SU-DHL-6 (cell line): ENCODE data around the gene STEAP4.

Experiments used
- H2AFZ ChIP-seq: fragments of 200-600 bp; sonication (generic); 2 replicates; pipeline ENCODE4 v1.6.1; 2014; ENCODE audit warnings: low read depth, mild to moderate bottlenecking, moderate library complexity, mixed read lengths, antibody characterized with exemption, low read length; ENCODE audit not compliant: severe bottlenecking
- H3F3A ChIP-seq: fragments of 200-600 bp; shearing (Covaris generic); 2 replicates; pipeline ENCODE4 v1.6.0; 2016; ENCODE audit warnings: antibody characterized with exemption, mild to moderate bottlenecking; ENCODE audit not compliant: insufficient read depth
- H3K27ac ChIP-seq: fragments of 200-600 bp; sonication (generic); 2 replicates; pipeline ENCODE4 v1.5.1; 2016; ENCODE audit warnings: low read depth, mild to moderate bottlenecking, low read length, moderate library complexity, mixed read lengths
- H3K27me3 ChIP-seq: fragments of 200-600 bp; sonication (generic), shearing (Covaris generic); 2 replicates; pipeline ENCODE4 v1.6.0; 2014; ENCODE audit warnings: mild to moderate bottlenecking, low read length
- H3K36me3 ChIP-seq: fragments of 200-600 bp; sonication (generic); 2 replicates; pipeline ENCODE4 v1.6.1; 2014; ENCODE audit warnings: mild to moderate bottlenecking, low read length, mixed read lengths
- H3K4me2 ChIP-seq: fragments of 300-600, 200-600 bp; shearing (Covaris generic), sonication (generic); 2 replicates; pipeline ENCODE4 v1.6.0; 2014; ENCODE audit warnings: low read length, low read depth, mild to moderate bottlenecking; ENCODE audit not compliant: poor library complexity, severe bottlenecking
- H3K4me3 ChIP-seq: fragments of 200-600 bp; sonication (generic); 2 replicates; pipeline ENCODE4 v1.5.1; 2014; ENCODE audit warnings: antibody characterized with exemption, low read length, mild to moderate bottlenecking, mixed read lengths; ENCODE audit not compliant: insufficient read depth, poor library complexity, severe bottlenecking
- H3K79me2 ChIP-seq: fragments of 200-600 bp; sonication (generic); 2 replicates; pipeline ENCODE4 v1.6.1; 2014; ENCODE audit warnings: mild to moderate bottlenecking, low read length, moderate library complexity; ENCODE audit not compliant: insufficient read depth
- H3K9ac ChIP-seq: fragments of 200-600 bp; sonication (generic); 2 replicates; pipeline ENCODE4 v1.7.0; 2014; ENCODE audit warnings: mild to moderate bottlenecking, low read length
- H3K9me2 ChIP-seq: fragments of 200-600 bp; sonication (generic); replicated peaks from 2 replicates; pipeline ENCODE4 v1.6.1; 2014; ENCODE audit warnings: low read length; ENCODE audit not compliant: insufficient read depth
- H3K9me3 ChIP-seq: fragments of 200-600 bp; sonication (generic); 2 replicates; pipeline ENCODE4 v1.6.1; 2014; ENCODE audit warnings: low read length, mixed read lengths; ENCODE audit not compliant: insufficient read depth
- H4K20me1 ChIP-seq: fragments of 200-600 bp; sonication (generic); 2 replicates; pipeline ENCODE4 v1.6.1; 2014; ENCODE audit warnings: low read depth, mild to moderate bottlenecking, antibody characterized with exemption, low read length, moderate library complexity, mixed read lengths
- EZH2phosphoT487 ChIP-seq: fragments of 200-600 bp; sonication (generic), shearing (Covaris generic); conservative IDR thresholded peaks from 2 replicates; pipeline ENCODE4 v1.6.1; 2018; ENCODE audit warnings: mild to moderate bottlenecking, antibody characterized with exemption, low read length, moderate library complexity, mixed read lengths
- TF ChIP-seq, protein P1 (sequence below): fragments of 200-600 bp; sonication (generic); IDR thresholded peaks from one replicate; pipeline ENCODE4 v1.5.1; 2017; ENCODE audit warnings: antibody characterized with exemption, mild to moderate bottlenecking, low read length, moderate library complexity; ENCODE audit not compliant: insufficient read depth, poor library complexity, severe bottlenecking

The STEAP4 gene

DNA sequence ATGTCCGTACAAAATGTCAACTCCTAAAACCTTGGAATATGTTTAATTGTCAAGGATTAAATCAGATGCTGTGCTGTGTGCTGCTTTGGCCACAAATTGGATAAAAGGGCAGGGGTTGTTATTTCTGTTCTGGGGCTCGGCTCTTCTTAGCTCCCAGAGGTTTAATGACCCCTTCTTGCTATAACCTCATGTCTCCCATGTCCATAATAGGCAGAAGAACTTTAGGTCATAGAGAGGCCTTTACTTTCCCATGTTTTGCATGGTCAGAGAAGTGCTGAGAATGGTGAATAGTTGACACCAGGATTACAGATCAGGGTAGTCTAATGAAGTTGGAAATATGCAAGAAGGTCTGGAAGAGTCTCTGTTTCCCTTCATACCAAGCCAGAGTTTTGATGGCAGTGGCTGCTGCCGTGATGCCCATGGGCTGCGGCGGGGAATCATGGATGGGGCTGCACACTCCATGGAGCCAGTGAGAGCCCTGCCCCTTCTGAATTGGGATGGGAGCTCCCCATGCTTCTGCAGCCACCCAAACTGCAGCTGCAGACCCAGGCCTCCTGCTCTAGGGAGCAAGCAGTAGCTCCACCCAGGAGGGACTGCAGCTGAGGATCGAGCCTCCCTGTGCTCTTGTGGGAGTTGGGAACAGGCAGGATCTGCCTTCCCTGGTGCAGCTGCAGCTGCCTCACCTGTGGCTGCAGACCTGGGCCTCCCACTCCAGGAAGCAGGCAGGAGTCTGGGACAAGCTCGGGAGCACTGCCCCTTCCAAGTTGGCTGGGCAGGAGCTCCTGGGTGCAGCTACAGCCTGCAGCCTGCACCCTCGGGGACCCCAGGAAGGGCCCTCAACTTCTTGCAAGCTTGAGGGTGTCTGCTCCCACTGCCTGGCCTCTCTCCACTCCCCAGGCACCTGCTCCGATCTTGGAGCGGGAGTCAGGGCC lies 23.1 kb upstream of the STEAP4 start:
- no peaks in the 10 kb centered on the region for H3F3A ChIP-seq
- no peak overlapping the region for H3K4me3 ChIP-seq
- H3K9me3 ChIP-seq: no peaks in the 10 kb centered on the region
- no peaks in the 10 kb centered on the region for H3K36me3 ChIP-seq
- H3K27ac ChIP-seq: no peak overlapping the region
- H3K4me2 ChIP-seq: no peak overlapping the region
- no peak overlapping the region for H2AFZ ChIP-seq
- no peak overlapping the region for H3K9ac ChIP-seq
- H3K79me2 ChIP-seq: no peaks in the 10 kb centered on the region
- no peaks in the 10 kb centered on the region for H4K20me1 ChIP-seq
- H3K9me2 ChIP-seq: no peaks in the 10 kb centered on the region
- no peaks in the 10 kb centered on the region for H3K27me3 ChIP-seq
- TF ChIP-seq, protein P1, sequence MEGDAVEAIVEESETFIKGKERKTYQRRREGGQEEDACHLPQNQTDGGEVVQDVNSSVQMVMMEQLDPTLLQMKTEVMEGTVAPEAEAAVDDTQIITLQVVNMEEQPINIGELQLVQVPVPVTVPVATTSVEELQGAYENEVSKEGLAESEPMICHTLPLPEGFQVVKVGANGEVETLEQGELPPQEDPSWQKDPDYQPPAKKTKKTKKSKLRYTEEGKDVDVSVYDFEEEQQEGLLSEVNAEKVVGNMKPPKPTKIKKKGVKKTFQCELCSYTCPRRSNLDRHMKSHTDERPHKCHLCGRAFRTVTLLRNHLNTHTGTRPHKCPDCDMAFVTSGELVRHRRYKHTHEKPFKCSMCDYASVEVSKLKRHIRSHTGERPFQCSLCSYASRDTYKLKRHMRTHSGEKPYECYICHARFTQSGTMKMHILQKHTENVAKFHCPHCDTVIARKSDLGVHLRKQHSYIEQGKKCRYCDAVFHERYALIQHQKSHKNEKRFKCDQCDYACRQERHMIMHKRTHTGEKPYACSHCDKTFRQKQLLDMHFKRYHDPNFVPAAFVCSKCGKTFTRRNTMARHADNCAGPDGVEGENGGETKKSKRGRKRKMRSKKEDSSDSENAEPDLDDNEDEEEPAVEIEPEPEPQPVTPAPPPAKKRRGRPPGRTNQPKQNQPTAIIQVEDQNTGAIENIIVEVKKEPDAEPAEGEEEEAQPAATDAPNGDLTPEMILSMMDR: no peak
- TF ChIP-seq EZH2phosphoT487: no peak

DNA sequence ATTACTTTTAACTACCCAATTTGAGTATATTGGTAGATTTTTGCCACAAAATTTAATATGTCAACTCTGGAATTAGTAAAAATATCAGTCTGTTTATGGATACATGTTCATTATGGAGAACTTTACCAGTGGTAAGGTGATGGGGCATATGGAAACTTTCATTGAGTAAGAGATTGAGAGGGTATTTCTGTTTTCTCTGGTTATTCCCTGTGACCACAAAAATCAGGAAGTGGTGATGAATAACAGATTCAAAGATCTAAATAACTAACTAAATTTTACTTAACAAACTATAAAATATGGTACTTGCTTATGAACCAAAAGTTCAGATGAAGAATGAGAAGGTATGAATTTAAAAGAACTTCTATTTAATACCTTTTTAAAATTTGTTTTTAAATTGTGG lies 22.1 kb upstream of the STEAP4 start:
- H3K36me3 ChIP-seq: no peaks in the 10 kb centered on the region
- H4K20me1 ChIP-seq: no peaks in the 10 kb centered on the region
- H3F3A ChIP-seq: no peaks in the 10 kb centered on the region

DNA sequence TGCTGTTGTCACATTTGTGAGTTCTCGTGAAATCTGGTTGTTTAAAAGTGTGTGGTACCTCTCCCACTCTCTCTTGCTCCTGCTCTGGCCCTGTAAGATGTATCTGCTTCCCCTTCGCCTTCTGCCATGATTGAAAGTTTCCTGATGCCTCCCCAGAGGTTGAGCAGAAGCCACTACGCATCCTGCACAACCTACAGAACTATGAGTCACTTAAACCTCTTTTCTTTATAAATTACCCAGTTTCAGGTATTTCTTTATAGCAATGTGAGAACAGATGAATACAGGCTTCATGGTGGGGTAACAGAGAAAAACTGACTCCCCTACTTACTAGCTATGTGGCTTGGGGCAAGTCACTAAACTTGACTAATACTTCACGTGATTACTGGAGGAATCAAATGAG lies 18.0 kb upstream of the STEAP4 start:
- no peaks in the 10 kb centered on the region for H3K36me3 ChIP-seq
- H3K9me2 ChIP-seq: no peaks in the 10 kb centered on the region
- H3K4me3 ChIP-seq: no peak overlapping the region
- H3K4me2 ChIP-seq: no peak overlapping the region
- H4K20me1 ChIP-seq: no peaks in the 10 kb centered on the region
- TF ChIP-seq, protein P1: no peak
- no peak for TF ChIP-seq EZH2phosphoT487
- no peaks in the 10 kb centered on the region for H3K9me3 ChIP-seq
- H3K79me2 ChIP-seq: no peaks in the 10 kb centered on the region
- no peak overlapping the region for H2AFZ ChIP-seq
- H3K9ac ChIP-seq: no peak overlapping the region
- H3K27ac ChIP-seq: no peak overlapping the region
- no peaks in the 10 kb centered on the region for H3F3A ChIP-seq
- H3K27me3 ChIP-seq: no peaks in the 10 kb centered on the region

More for the DNA sequence above, 22.1 kb upstream of the STEAP4 start:
- H3K4me3 ChIP-seq: no peak overlapping the region
- no peaks in the 10 kb centered on the region for H3K9me2 ChIP-seq
- no peak overlapping the region for H3K4me2 ChIP-seq
- H3K9ac ChIP-seq: no peak overlapping the region
- H3K79me2 ChIP-seq: no peaks in the 10 kb centered on the region
- no peak overlapping the region for H3K27ac ChIP-seq
- H2AFZ ChIP-seq: no peak overlapping the region
- no peaks in the 10 kb centered on the region for H3K27me3 ChIP-seq
- TF ChIP-seq EZH2phosphoT487: no peak
- TF ChIP-seq, protein P1: no peak
- H3K9me3 ChIP-seq: no peaks in the 10 kb centered on the region
